Activated T-helper 9 cell treated with anti-CD3 and anti-CD28 coated beads, Interleukin-2, amount 50 U/mL, for 16 hours (primary cell): Measurements from ENCODE around the gene MPP4.
"Not testable (repeated sequence)": the region's sequence is repeated elsewhere in the genome, so short reads cannot be mapped to it uniquely, and the experiment has no call there.

Source experiments
- DNase-seq: peaks from one replicate; pipeline ENCODE4 v3.0.0-alpha.2; 2020; ENCODE audit warnings: low read depth

Gene MPP4

GRCh38 chr2:201673546-201673945 is 24.9 kb downstream of the MPP4 start:
- DNase-seq: no peak

- DNase-seq: not testable (repeated sequence)
These were observed 27.2 kb downstream of the MPP4 start for GRCh38 chr2:201671205-201671604.

- DNase-seq: no peak
These were observed 28.6 kb downstream of the MPP4 start for GRCh38 chr2:201669865-201670264.

GRCh38 chr2:201668402-201668910 is 30.0 kb downstream of the MPP4 start:
- DNase-seq: no peak

GRCh38 chr2:201664334-201664733 is 34.1 kb downstream of the MPP4 start:
- DNase-seq: no peak

GRCh38 chr2:201661366-201661765 is 37.1 kb downstream of the MPP4 start:
- DNase-seq: no peak

- DNase-seq: no peak
These were observed 38.0 kb downstream of the MPP4 start for GRCh38 chr2:201660293-201660895.

- DNase-seq: no peak
These were observed 41.7 kb downstream of the MPP4 start for GRCh38 chr2:201656740-201657139.

GRCh38 chr2:201656102-201656501 is 42.3 kb downstream of the MPP4 start:
- no peak for DNase-seq

GRCh38 chr2:201654616-201655384 is 43.6 kb downstream of the MPP4 start:
- no peak for DNase-seq

GRCh38 chr2:201653221-201653620 is 45.2 kb downstream of the MPP4 start:
- DNase-seq: no peak

- DNase-seq: no peak
These were observed 49.0 kb downstream of the MPP4 start for GRCh38 chr2:201649442-201649841.

- DNase-seq: no peak
These were observed 51.0 kb downstream of the MPP4 start for GRCh38 chr2:201647431-201647830.

- DNase-seq: no peak
These were observed 54.4 kb downstream of the MPP4 start for GRCh38 chr2:201644001-201644400.

GRCh38 chr2:201643216-201643890 is 55.1 kb downstream of the MPP4 start, which contains the start of gene TMEM237:
TSS of gene TMEM237 (minus strand) at chr2:201643503. CDS start at chr2:201643400, 103 bp downstream.
- peak; percentile 18 for DNase-seq

- DNase-seq: peak; percentile 75
These were observed 55.7 kb downstream of the MPP4 start for GRCh38 chr2:201642579-201643215.

GRCh38 chr2:201642086-201642578 is 56.3 kb downstream of the MPP4 start:
- DNase-seq: no peak

- DNase-seq: no peak
These were observed 59.2 kb downstream of the MPP4 start for GRCh38 chr2:201639205-201639604.

GRCh38 chr2:201638326-201638725 is 60.1 kb downstream of the MPP4 start:
- DNase-seq: no peak

- DNase-seq: no peak
These were observed 64.7 kb downstream of the MPP4 start for GRCh38 chr2:201633661-201634249.

GRCh38 chr2:201631041-201631440 is 67.4 kb downstream of the MPP4 start:
- DNase-seq: no peak

- no peak for DNase-seq
These were observed 67.9 kb downstream of the MPP4 start for GRCh38 chr2:201630577-201630976.
